Smooth muscle cell (in vitro differentiated cells): Measurements from ENCODE around the gene SDK1. TPM values are rescaled to one million over a fixed set of nuclear protein-coding genes. Genes with fewer than 3 reads are reported as not detected.

Experiments
- DNase-seq: peaks from one replicate; lab custom pipeline; 2025; ENCODE audit not compliant: unreplicated experiment; lab: John Stamatoyannopoulos, UW
- H2AFZ ChIP-seq: fragments of 200-600 bp; sonication (generic); 2 replicates; pipeline ENCODE4 v1.6.0; 2016; ENCODE audit warnings: antibody characterized with exemption, low read depth, mild to moderate bottlenecking
- H3F3A ChIP-seq: fragments of 200-600 bp; sonication (generic); 2 replicates; pipeline ENCODE4 v1.6.0; 2017; ENCODE audit warnings: antibody characterized with exemption, low read depth
- H3K27ac ChIP-seq: fragments of 200-600 bp; sonication (generic); 2 replicates; pipeline ENCODE4 v1.5.1; 2016; ENCODE audit warnings: low read depth, mild to moderate bottlenecking
- H3K27me3 ChIP-seq: fragments of 200-600 bp; sonication (generic); 2 replicates; pipeline ENCODE4 v1.6.1; 2016; ENCODE audit warnings: low read depth, mild to moderate bottlenecking
- H3K36me3 ChIP-seq: fragments of 200-600 bp; sonication (generic); 2 replicates; pipeline ENCODE4 v1.5.1; 2016; ENCODE audit warnings: low read depth
- H3K4me1 ChIP-seq: fragments of 200-600 bp; sonication (generic); 2 replicates; pipeline ENCODE4 v1.5.1; 2016; ENCODE audit warnings: low read depth
- H3K4me2 ChIP-seq: fragments of 200-600 bp; sonication (generic); 2 replicates; pipeline ENCODE4 v1.6.0; 2016; ENCODE audit warnings: mild to moderate bottlenecking
- H3K4me3 ChIP-seq: fragments of 200-600 bp; sonication (generic); 2 replicates; pipeline ENCODE4 v1.5.1; 2016; ENCODE audit warnings: mild to moderate bottlenecking
- H3K79me2 ChIP-seq: fragments of 200-600 bp; sonication (generic); 2 replicates; pipeline ENCODE4 v1.6.0; 2016; ENCODE audit warnings: low read depth, mild to moderate bottlenecking
- H3K9ac ChIP-seq: fragments of 200-600 bp; sonication (generic); 2 replicates; pipeline ENCODE4 v1.6.0; 2016; ENCODE audit warnings: low read depth
- H3K9me3 ChIP-seq: fragments of 200-600 bp; sonication (generic); replicated peaks from 2 replicates; pipeline ENCODE4 v1.5.1; 2016; ENCODE audit warnings: low read depth
- H4K20me1 ChIP-seq: fragments of 200-600 bp; sonication (generic); 2 replicates; pipeline ENCODE4 v1.6.0; 2016; ENCODE audit warnings: low read depth
- WGBS: methylation state at CpG from one replicate; pipeline ENCODE4 v1.1.7; 2016; ENCODE audit warnings: low lambda C conversion rate; 5-methylcytosine and 5-hydroxymethylcytosine counted together
- polyA plus RNA-seq: library from polyadenylated mRNA; unstranded; fragments of >200 nt; fragmentation: Nextera tagmentation; extraction: Ambion mirVana; gene quantifications from 2 replicates; pipeline ENCODE4 v1.2.1, GENCODE V29; 2016
- total RNA-seq: library from RNA; depleted of rRNA; stranded (reverse); fragments of >200 nt; gene quantifications from 2 replicates; pipeline ENCODE4 v1.2.3, GENCODE V29; 2014
- TF ChIP-seq, protein P1 (sequence below): fragments of 200-600 bp; sonication (generic); IDR thresholded peaks from 2 replicates; pipeline ENCODE4 v1.5.1; 2017; ENCODE audit warnings: borderline replicate concordance, mild to moderate bottlenecking, antibody characterized with exemption; ENCODE audit not compliant: insufficient read depth, poor library complexity, severe bottlenecking

Gene SDK1
- total and polyA plus RNA-seq, 2 experiments from 2014 or later = 1.1 to 2.5 TPM

GRCh38 chr7:3607847-3608246, 306.8 kb downstream of the SDK1 start:
- Histone ChIP-seq H3K27me3 (no peaks in the 10 kb centered on the region), H3K4me3 (no peak overlapping the region), H3K79me2 (no peaks in the 10 kb centered on the region), H3K9ac (no peak overlapping the region), H3F3A (no peaks in the 10 kb centered on the region), H3K4me2 (no peak overlapping the region), H3K9me3 (no peaks in the 10 kb centered on the region), H3K27ac (no peak overlapping the region), H2AFZ (no peak overlapping the region), H3K4me1 (no peaks in the 10 kb centered on the region), H4K20me1 (no peaks in the 10 kb centered on the region), H3K36me3 (no peaks in the 10 kb centered on the region)
- TF ChIP-seq, protein P1, sequence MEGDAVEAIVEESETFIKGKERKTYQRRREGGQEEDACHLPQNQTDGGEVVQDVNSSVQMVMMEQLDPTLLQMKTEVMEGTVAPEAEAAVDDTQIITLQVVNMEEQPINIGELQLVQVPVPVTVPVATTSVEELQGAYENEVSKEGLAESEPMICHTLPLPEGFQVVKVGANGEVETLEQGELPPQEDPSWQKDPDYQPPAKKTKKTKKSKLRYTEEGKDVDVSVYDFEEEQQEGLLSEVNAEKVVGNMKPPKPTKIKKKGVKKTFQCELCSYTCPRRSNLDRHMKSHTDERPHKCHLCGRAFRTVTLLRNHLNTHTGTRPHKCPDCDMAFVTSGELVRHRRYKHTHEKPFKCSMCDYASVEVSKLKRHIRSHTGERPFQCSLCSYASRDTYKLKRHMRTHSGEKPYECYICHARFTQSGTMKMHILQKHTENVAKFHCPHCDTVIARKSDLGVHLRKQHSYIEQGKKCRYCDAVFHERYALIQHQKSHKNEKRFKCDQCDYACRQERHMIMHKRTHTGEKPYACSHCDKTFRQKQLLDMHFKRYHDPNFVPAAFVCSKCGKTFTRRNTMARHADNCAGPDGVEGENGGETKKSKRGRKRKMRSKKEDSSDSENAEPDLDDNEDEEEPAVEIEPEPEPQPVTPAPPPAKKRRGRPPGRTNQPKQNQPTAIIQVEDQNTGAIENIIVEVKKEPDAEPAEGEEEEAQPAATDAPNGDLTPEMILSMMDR = no peak
- DNase-seq = no peak
- WGBS = 98% methylated on average over 8 of the region's 8 CpGs

- TF ChIP-seq, protein P1 = no peak
- no peak overlapping the region for H3K27ac ChIP-seq
- no peak overlapping the region for H3K9ac ChIP-seq
- no peaks in the 10 kb centered on the region for H3K79me2 ChIP-seq
- no peak overlapping the region for H2AFZ ChIP-seq
- H3K4me2 ChIP-seq = no peak overlapping the region
- H3K4me3 ChIP-seq = no peak overlapping the region
- H3K27me3 ChIP-seq = no peaks in the 10 kb centered on the region
- no peak for DNase-seq
- peaks cover 5% of the 10 kb centered on the region for H3F3A ChIP-seq
- no peaks in the 10 kb centered on the region for H4K20me1 ChIP-seq
- H3K4me1 ChIP-seq = no peaks in the 10 kb centered on the region
- 93% methylated on average over 8 of the region's 8 CpGs for WGBS
- no peaks in the 10 kb centered on the region for H3K36me3 ChIP-seq
- no peaks in the 10 kb centered on the region for H3K9me3 ChIP-seq
These were observed 315.3 kb downstream of the SDK1 start for GRCh38 chr7:3616306-3616705.

DNA sequence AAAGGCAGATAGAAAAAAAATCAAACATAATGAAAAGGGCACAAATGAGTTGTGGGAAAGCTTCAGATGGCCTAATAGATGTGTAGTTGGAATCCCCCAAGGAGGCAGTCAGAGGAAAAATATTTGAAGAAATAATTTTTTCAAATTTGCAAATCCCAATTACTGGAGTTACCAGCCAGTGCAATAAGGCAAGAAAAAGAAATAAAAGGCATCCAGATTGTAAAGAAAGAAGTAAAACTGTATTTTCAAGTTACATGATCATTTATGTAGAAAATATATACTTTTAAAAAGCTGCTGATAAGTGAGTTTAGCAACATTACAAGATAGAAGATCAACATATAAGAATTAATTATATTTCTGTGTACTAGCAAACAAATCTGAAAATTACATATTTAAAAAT, 329.0 kb downstream of the SDK1 start:
- H3K27ac ChIP-seq = no peak overlapping the region
- H4K20me1 ChIP-seq = no peaks in the 10 kb centered on the region
- peaks cover 7% of the 10 kb centered on the region for H3K9me3 ChIP-seq
- no peaks in the 10 kb centered on the region for H3F3A ChIP-seq
- H3K36me3 ChIP-seq = no peaks in the 10 kb centered on the region
- H3K4me1 ChIP-seq = no peaks in the 10 kb centered on the region
- TF ChIP-seq, protein P1 = no peak
- H3K79me2 ChIP-seq = no peaks in the 10 kb centered on the region
- H3K4me3 ChIP-seq = no peak overlapping the region
- no peak overlapping the region for H3K9ac ChIP-seq
- no peak overlapping the region for H2AFZ ChIP-seq
- no peaks in the 10 kb centered on the region for H3K27me3 ChIP-seq
- no peak overlapping the region for H3K4me2 ChIP-seq
- no peak for DNase-seq

DNA sequence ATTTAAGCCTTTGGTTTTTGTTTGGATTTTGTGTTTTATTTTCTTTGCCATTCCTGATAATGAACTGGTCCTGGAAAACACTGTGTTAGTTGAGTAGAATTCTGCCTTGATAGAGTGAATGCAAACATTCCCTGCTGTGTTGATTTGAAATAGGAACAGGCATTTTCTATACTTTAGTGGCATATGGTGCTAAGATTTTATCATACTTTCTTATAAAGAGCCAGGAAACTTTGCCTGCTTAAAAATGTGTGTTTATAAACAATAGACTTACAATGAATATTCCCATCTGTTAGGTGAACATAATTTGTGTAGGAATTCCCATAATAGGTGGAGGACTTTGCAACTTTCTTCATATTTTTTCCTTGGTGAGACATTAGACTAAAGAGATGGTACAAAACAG, 333.3 kb downstream of the SDK1 start:
- H3F3A ChIP-seq = no peaks in the 10 kb centered on the region
- no peak for DNase-seq
- H3K9me3 ChIP-seq = peaks cover 7% of the 10 kb centered on the region
- no peaks in the 10 kb centered on the region for H4K20me1 ChIP-seq
- H3K36me3 ChIP-seq = no peaks in the 10 kb centered on the region
- no peaks in the 10 kb centered on the region for H3K27me3 ChIP-seq
- H3K27ac ChIP-seq = no peak overlapping the region
- H3K79me2 ChIP-seq = no peaks in the 10 kb centered on the region
- H3K4me2 ChIP-seq = no peak overlapping the region
- no peak overlapping the region for H3K9ac ChIP-seq
- H3K4me1 ChIP-seq = no peaks in the 10 kb centered on the region
- TF ChIP-seq, protein P1 = no peak
- H3K4me3 ChIP-seq = no peak overlapping the region
- H2AFZ ChIP-seq = no peak overlapping the region
